SK-N-SH (cell line): ENCODE data around the gene LCN10. TPM values are rescaled to one million over a fixed set of nuclear protein-coding genes. Genes with fewer than 3 reads are reported as not detected.

Experiments used
- CTCF ChIA-PET: fragments of 300-600, 350-600 bp; formaldehyde crosslinking; extraction: SDS; loops from one replicate; lab custom pipeline; 2021; lab: Yijun Ruan, JAX
- POLR2A ChIA-PET: fragments of 350-600 bp; sonication (Branson Sonifier 250); formaldehyde crosslinking; extraction: SDS; loops from one replicate; lab custom pipeline; 2020; ENCODE audit warnings: antibody characterized with exemption, inconsistent platforms; lab: Yijun Ruan, JAX
- DNase-seq: peaks from one replicate; pipeline ENCODE4 v3.0.0; 2012
- H2AFZ ChIP-seq: fragments of 200-600 bp; sonication (generic); 2 replicates; pipeline ENCODE4 v1.8.1; 2016; ENCODE audit warnings: antibody characterized with exemption, mild to moderate bottlenecking, low read depth
- H3F3A ChIP-seq: fragments of 200-600 bp; sonication (generic); replicated peaks from 2 replicates; pipeline ENCODE3; 2016; ENCODE audit warnings: antibody characterized with exemption, mild to moderate bottlenecking; ENCODE audit not compliant: insufficient read depth
- H3K27ac ChIP-seq, 2 experiments: fragments of 200-500 bp in 1 of 2; fragments of 200-600 bp in 1 of 2; sonication (Bioruptor generic) in 1 of 2; sonication (generic), shearing (Covaris generic) in 1 of 2; 2 replicates each; pipeline versions ENCODE4 v1.5.1 to v1.6.1; 2014 to 2016; ENCODE audit warnings: low read depth in 2 of 2, inconsistent platforms in 1 of 2, low read length in 1 of 2, mild to moderate bottlenecking in 1 of 2, mixed read lengths in 1 of 2
- H3K27me3 ChIP-seq: fragments of 200-600 bp; sonication (generic), shearing (Covaris generic); 2 replicates; pipeline ENCODE4 v1.6.1; 2016; ENCODE audit warnings: mixed run types; ENCODE audit not compliant: insufficient read depth
- H3K36me3 ChIP-seq, 2 experiments: fragments of 200-500 bp in 1 of 2; fragments of 200-600 bp in 1 of 2; sonication (Bioruptor generic) in 1 of 2; sonication (generic) in 1 of 2; replicated peaks in 1 of 2; 2 replicates each; pipeline versions ENCODE3 to v1.5.1; 2014 to 2016; ENCODE audit warnings: low read length in 1 of 2, mild to moderate bottlenecking in 1 of 2; ENCODE audit not compliant: insufficient read depth in 2 of 2, control insufficient read depth in 1 of 2
- H3K4me1 ChIP-seq, 2 experiments: fragments of 200-500 bp in 1 of 2; fragments of 200-600 bp in 1 of 2; sonication (Bioruptor generic) in 1 of 2; sonication (generic), shearing (Covaris generic) in 1 of 2; 2 replicates each; pipeline versions ENCODE4 v1.5.1 to v1.6.1; 2014 to 2016; ENCODE audit warnings: low read depth in 1 of 2, low read length in 1 of 2, mixed run types in 1 of 2; ENCODE audit not compliant: insufficient read depth in 2 of 2, control insufficient read depth in 1 of 2
- H3K4me2 ChIP-seq: fragments of 200-600 bp; sonication (generic), shearing (Covaris generic); 2 replicates; pipeline ENCODE4 v1.6.1; 2017; ENCODE audit warnings: mixed run types
- H3K4me3 ChIP-seq, 2 experiments: fragments of 200-500 bp in 1 of 2; fragments of 200-600 bp in 1 of 2; sonication (Bioruptor generic) in 1 of 2; sonication (generic), shearing (Covaris generic) in 1 of 2; 2 replicates each; pipeline versions ENCODE4 v1.5.1 to v1.8.1; 2014 to 2016; ENCODE audit warnings: low read depth in 2 of 2, inconsistent platforms in 1 of 2, low read length in 1 of 2, mild to moderate bottlenecking in 1 of 2, mixed read lengths in 1 of 2, moderate library complexity in 1 of 2
- H3K79me2 ChIP-seq: fragments of 200-600 bp; sonication (generic); 2 replicates; pipeline ENCODE4 v1.8.1; 2017; ENCODE audit warnings: mild to moderate bottlenecking; ENCODE audit not compliant: insufficient read depth
- H3K9ac ChIP-seq: fragments of 200-600 bp; sonication (generic); 2 replicates; pipeline ENCODE4 v1.6.1; 2017; ENCODE audit warnings: mixed run types
- H3K9me2 ChIP-seq: fragments of 200-600 bp; sonication (generic); 2 replicates; pipeline ENCODE4 v1.6.1; 2017; ENCODE audit warnings: mixed run types
- H3K9me3 ChIP-seq: fragments of 200-600 bp; sonication (generic); 2 replicates; pipeline ENCODE4 v1.6.1; 2017; ENCODE audit warnings: mixed run types, mild to moderate bottlenecking, moderate library complexity
- H4K20me1 ChIP-seq: fragments of 200-600 bp; sonication (generic); 2 replicates; pipeline ENCODE4 v1.6.1; 2017; ENCODE audit warnings: mild to moderate bottlenecking, mixed run types; ENCODE audit not compliant: insufficient read depth
- FOSL2 ChIP-seq: IDR thresholded peaks from 2 replicates; pipeline ENCODE4 v1.4.0; 2012; ENCODE audit warnings: low read depth, mild to moderate bottlenecking, moderate library complexity, borderline replicate concordance
- FOXJ3 ChIP-seq: sonication (generic); formaldehyde crosslinking; IDR thresholded peaks from 2 replicates; pipeline ENCODE4 v1.5.1; 2020; ENCODE audit warnings: mild to moderate bottlenecking, missing genetic modification reagents
- FOXM1 ChIP-seq: IDR thresholded peaks from 2 replicates; pipeline ENCODE4 v1.4.0; 2012; ENCODE audit warnings: low read depth, mild to moderate bottlenecking
- GABPA ChIP-seq: IDR thresholded peaks from 2 replicates; pipeline ENCODE4 v1.4.0; 2012; ENCODE audit warnings: low read depth, mild to moderate bottlenecking
- IRF3 ChIP-seq: fragments of 150-350 bp; IDR thresholded peaks from 2 replicates; pipeline ENCODE4 v1.6.1; 2016; ENCODE audit warnings: mild to moderate bottlenecking, low read depth, low read length
- MEF2A ChIP-seq: IDR thresholded peaks from 2 replicates; pipeline ENCODE4 v1.4.0; 2012; ENCODE audit warnings: low read depth, borderline replicate concordance
- REST ChIP-seq: IDR thresholded peaks from 2 replicates; pipeline ENCODE4 v1.6.1; 2012; ENCODE audit warnings: mild to moderate bottlenecking, low read depth, low read length, moderate library complexity
- RFX5 ChIP-seq: IDR thresholded peaks from 2 replicates; pipeline ENCODE4 v1.6.1; 2012; ENCODE audit warnings: mild to moderate bottlenecking, improper control_type of control experiment, low read length
- ZBTB33 ChIP-seq: IDR thresholded peaks from 2 replicates; pipeline ENCODE4 v1.4.0; 2012; ENCODE audit warnings: low read depth, borderline replicate concordance
- WGBS: methylation state at CpG from one replicate; pipeline ENCODE4 v1.1.6; 2017; ENCODE audit warnings: low lambda C conversion rate; 5-methylcytosine and 5-hydroxymethylcytosine counted together
- polyA plus RNA-seq, 3 experiments: library from polyadenylated mRNA; depleted of rRNA; stranded (reverse); fragments of >200 nt; gene quantifications; 2 replicates each; pipeline ENCODE4 v1.2.3, GENCODE V29; 2012

Gene LCN10
- polyA plus RNA-seq, 1 of the 3 experiments (the other 2 are of a cell fraction): not detected

GRCh38 chr9:136750526-136750925 is 7.8 kb upstream of the LCN10 start:
- Histone ChIP-seq H2AFZ (no peak overlapping the region), H3K9ac (no peak overlapping the region), H3K36me3 (no peaks in the 10 kb centered on the region), H3K4me2 (no peak overlapping the region), H3F3A (peaks cover 3% of the 10 kb centered on the region), H3K4me1 (no peaks in the 10 kb centered on the region), H4K20me1 (no peaks in the 10 kb centered on the region), H3K9me2 (no peaks in the 10 kb centered on the region), H3K4me3 (no peak overlapping the region)
- CTCF ChIA-PET: interaction anchor here (4.7 kb wide), 1 partner anchor 10 kb away, joined by 19 read pairs; no protein-coding TSS in a partner anchor
- WGBS: 29% methylated on average over 2 of the region's 2 CpGs
- TF ChIP-seq FOSL2 (no peak), MEF2A (no peak), RFX5 (no peak), FOXM1 (no peak), FOXJ3 (CRISPR knock-in tag) (no peak), REST (no peak), GABPA (no peak), IRF3 (no peak), ZBTB33 (no peak)
- TF ChIP-seq, all 33 proteins: peak for 0
- Histone ChIP-seq H3K27me3 (no peaks in the 10 kb centered on the region), H3K9me3 (no peaks in the 10 kb centered on the region), H3K79me2 (no peaks in the 10 kb centered on the region), H3K27ac (no peak overlapping the region)
- POLR2A ChIA-PET: no interaction called here
- no peak for DNase-seq
